ENCODE data around the gene CYP4F8.

The CYP4F8 gene

DNA sequence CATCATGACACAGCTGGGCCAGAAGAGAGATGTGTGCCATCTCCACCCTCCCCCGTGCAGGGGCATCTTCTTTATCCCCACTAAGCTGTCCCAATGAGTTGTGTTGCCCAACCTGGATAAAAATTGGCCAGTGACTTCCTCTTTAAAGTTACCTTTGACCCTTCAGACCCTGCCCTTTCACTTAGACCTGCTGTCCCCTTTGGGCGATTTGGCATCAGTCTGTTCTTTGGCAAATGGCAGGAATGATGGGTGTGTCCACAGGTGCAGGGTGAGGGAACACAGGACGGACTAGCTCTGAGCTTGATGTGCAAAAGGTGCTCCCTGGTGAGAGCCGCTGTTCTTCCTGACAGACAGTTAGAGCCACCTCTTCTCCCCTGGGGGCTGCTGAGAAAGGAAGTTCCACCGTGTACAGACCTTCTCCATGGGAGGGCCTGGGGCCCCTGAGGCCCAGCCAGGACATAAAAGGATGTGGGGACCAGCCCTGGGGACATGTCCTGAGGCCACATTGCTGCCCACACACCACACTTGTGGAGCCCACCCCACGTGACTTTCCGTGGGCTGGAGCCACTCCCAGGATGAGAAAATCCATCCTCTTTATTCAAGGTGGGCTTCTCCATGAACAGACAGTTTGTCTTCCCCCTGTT lies 1.7 kb downstream of the CYP4F8 start:
- DNase-seq (ENCODE audit: low spot score): no peak

DNA sequence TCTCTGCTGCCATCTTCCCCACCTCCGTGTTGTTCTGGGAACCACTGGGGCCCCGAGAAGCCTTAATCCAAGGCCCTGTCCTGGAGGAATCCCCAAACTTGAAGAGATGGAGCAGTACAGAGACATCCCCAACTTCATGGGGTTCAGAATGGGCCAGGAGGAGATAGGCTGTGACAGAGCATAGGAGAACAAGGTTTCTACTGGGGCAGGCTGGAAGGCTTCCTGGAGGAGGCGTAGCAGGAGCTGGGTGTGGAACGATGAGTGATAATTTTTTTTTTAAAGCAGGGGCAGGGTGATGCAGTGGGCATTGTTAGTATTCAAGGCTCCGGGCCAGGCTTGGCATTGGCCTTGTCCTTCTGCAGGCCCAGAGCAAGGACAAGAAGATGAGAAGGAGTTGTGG lies 3.3 kb downstream of the CYP4F8 start:
- DNase-seq (ENCODE audit: low spot score): no peak

DNA sequence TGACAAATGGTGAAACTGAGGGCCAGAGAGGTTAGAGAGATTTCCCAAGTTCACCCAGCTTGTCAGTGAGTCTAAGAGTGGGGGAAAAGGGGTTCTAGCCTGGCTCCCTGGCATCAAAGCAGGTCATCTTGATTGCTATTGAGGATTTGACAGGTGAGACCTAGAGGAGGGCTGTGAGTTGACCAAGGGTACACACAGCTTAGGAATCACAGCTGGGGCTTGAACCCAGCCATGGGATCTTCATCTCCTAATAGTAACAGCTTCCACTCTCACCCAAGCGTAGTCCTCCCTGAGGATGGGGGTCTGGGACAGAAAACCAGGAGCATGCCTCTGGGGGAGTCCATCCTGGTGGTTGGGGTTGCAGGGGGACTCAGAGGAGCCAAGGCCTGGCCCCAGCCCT lies 6.8 kb downstream of the CYP4F8 start:
- no peak for DNase-seq (ENCODE audit: low spot score)

DNA sequence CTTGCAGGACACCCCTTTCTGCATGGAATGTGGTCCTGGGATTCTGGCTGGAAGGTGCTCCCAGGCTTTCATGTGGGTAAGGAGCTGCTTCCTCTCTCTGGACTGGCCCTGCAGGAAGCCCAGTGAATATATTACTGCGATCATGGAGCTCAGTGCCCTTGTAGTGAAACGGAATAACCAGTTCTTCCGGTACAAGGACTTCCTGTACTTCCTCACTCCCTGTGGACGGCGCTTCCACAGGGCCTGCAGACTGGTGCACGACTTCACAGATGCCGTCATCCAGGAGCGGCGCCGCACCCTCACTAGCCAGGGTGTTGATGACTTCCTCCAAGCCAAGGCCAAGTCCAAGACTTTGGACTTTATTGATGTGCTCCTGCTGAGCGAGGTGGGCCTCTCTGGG lies 8.0 kb downstream of the CYP4F8 start:
- no peak for DNase-seq (ENCODE audit: low spot score)

DNA sequence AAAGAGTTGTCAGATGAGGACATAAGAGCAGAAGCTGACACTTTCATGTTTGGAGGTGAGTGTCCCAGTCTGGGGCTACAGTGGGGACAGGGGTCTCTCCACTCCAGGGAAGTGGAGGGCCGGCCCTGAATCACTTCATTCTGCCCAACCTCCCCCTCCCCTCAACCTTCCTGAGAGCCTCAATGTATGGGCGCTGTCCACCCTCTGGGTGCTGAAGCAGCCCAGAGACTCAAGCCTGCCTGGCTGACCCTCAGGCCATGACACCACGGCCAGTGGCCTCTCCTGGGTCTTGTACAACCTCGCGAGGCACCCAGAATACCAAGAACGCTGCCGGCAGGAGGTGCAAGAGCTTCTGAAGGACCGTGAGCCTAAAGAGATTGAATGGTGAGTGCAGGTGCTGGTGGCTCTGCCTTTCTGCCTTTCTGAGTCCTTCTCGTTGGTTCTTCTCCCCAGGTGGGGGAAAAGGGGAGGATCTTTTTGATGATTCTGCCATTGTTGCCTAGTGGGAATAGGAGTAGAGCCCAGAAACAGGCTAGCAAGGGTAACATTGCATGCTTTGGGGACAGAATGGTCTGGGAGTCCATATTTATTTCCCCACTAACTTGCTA lies 8.8 kb downstream of the CYP4F8 start:
- DNase-seq (ENCODE audit: low spot score): no peak

DNA sequence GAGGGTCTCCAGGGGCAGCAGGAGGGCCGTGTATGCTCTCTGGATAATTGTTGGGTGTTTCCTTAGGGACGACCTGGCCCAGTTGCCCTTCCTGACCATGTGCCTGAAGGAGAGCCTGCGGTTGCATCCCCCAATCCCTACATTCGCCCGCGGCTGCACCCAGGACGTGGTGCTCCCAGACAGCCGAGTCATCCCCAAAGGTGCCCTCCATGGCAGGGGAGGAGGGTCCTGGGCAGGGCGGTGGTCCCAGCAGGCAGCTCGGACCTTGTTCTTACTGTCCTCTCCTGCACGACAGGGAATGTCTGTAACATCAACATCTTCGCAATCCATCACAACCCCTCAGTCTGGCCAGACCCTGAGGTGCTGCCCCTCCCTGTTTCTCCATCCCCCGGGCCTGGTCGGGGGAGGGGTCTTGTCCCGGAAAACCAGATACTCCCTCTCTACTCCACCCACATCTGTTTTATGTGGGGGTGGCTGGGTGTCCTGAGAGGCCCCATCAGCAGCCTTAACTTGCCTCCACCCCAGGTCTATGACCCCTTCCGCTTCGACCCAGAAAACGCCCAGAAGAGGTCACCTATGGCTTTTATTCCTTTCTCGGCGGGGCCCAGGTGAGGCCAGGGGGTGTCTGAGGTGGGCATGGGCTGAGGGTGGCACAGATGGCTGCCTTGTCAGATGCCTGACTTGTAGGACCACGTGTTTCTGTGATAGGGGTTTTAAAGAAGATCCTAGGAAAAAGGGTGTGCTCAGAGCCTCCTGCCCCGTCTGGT lies 13.4 kb downstream of the CYP4F8 start:
- DNase-seq (ENCODE audit: low spot score): no peak

DNA sequence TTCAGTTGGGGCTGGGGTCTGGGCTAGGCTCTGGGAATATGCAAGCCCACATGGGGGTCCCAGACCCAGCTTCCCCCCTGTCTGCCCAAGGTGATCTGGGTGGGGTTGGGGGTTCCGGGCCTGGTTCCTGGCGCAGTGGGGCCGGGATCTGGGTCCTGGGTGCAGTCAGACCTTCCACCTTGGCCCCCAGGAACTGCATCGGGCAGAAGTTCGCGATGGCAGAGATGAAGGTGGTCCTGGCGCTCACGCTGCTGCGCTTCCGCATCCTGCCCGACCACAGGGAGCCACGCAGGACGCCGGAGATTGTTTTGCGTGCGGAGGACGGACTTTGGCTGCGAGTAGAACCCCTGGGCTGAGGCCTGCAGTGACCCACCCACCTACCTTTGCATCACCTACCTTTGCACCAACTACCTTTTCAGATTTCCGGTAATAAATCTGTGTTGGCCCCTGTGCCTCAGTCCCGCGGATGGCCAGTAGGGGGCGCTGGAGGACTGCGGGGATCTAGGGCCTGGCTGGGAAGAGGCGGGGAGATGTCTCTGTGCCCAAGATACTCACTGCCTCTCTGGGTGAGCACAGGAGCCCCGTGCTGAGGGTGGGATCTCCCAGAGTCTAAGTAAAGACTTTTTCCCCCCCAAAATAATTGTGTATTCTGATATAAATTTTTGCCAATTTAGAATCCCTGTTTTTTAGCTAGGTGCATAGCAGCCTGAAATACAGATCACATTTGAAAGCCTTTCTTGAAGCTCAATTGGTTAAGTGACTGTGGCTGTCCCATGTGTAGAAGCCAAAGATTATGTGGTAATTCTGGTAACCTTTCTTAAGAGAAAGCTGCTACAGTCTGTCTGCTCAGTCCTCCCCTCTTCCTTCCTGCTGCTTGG lies 14.2 kb downstream of the CYP4F8 start:
- DNase-seq (ENCODE audit: low spot score): peak; percentile 87

DNA sequence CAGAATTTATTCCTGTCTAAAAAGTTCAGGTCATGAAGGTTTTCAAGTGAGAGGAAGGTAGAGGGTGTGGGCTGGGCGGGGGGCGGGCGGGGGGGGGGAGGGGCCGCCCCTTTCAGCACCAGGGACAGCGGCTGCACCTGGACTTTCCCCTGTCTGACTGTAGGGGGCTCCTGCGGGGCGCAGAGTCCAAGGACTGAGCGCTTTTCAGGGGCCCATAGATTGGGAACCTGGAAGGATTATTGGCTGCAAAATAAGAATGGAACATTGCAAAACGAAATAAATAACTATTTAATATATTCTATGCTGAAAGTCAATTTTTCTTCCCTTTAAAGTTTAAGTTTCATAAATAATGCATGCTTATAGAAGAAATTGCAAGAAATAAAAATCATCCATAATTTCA lies 16.8 kb downstream of the CYP4F8 start:
- peak; percentile 52 for DNase-seq (ENCODE audit: low spot score)

DNA sequence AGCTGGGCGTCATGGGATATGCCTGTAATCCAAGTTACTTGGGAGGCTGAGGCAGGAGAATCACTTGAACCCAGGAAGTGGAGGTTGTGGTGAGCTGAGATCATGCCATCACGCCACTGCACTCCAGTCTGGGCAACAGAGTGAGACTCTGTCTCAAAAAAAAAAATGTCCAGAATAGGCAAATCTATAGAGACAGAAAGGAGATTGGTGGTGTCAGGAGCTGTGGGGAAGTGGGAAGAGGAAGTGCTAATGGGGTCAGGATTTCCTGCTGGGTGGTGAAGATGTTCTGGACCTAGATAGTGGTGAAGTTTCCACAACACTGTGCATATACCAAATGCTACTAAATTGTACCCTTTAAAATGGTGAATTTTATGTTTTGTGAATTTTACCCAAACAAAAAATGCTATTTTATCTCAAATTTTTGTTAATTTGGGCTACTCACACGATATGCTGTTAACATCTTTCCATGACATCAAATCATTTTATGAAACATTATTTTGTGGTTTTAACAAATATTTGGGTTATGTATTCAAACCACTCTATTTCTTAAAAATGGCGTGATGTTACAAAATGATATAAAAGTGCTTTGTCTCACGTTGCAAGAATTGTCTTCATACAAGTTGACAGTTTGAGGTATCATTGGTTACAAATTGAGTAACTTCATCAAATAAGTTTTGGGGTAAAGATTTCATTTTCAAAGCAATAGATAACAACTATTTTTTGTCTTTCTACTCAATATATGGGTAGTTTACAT lies 18.2 kb downstream of the CYP4F8 start:
- no peak for DNase-seq (ENCODE audit: low spot score)

DNA sequence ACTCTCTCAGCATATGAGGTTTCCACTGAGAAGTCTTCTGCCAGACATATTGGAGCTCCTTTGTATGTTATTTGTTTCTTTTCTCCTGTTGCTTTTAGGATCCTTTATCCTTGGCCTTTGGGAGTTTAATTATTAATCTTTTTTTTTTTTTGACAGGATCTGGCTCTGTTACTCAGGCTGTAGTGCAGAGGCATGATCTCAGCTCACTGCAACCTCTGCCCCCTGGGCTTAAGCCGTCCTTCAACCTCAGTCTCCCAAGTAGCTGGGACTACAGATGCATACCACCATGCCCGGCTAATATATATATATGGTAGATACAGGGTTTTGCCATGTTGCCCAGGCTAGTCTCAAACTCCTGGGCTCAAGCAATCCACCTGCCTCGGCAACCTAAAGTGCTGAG lies 19.1 kb downstream of the CYP4F8 start:
- no peak for DNase-seq (ENCODE audit: low spot score)

DNA sequence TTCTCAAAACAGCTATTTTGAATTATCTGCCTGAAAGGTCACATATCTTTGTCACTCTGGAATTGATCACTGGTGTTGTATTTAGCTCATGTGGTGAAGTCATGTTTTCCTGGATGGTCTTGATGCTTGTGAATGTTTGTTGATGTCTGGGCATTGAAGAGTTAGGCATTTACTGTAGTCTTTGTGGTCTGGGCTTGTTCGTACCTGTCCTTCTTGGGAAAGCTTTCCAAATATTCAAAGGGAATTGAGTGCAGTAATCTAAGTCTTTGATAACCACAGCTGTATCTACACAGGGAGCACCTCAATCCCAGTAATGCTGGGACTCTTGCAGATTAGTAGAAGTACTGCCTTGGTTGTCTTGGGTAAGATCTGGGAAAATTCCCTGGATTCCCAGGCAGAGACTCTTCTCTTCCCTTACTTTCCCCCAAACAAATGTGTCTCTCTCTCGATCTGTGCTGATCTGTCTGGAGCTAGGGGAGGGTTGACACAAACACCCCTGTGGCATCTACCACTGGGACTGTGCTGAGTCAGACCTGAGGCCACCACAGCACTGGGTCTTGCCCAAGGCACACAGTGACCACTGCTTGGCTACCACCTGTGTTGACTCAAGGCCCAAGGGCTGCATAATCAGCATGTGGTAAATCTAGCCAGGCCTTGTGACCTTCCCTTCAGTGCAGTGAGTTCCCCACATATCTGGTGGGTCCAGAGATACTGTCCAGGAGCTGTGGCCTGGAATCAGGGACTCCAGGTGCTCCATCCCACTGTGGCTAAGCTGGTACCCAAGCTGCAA lies 20.2 kb downstream of the CYP4F8 start:
- no peak for DNase-seq (ENCODE audit: low spot score)

DNA sequence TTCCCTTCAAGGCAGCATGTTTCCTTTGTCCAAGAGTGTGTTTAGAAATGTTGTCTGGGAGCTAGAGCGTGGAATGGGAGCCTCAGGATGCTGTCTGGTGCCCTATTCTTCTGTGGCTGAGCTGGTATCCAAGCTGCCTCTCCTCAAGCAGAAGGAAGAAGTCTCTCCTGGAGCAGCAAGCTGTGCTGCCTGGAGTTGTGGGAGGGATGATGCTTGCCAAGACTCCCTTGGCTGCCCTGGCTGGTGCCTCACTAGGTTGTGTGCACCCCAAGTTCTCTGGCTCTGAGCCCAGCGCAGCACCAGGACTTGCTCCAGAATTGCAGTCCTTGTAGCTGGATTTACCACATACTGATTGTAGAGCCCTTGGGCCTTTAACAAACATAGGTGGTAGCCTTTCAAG lies 21.0 kb downstream of the CYP4F8 start:
- no peak for DNase-seq (ENCODE audit: low spot score)

DNA sequence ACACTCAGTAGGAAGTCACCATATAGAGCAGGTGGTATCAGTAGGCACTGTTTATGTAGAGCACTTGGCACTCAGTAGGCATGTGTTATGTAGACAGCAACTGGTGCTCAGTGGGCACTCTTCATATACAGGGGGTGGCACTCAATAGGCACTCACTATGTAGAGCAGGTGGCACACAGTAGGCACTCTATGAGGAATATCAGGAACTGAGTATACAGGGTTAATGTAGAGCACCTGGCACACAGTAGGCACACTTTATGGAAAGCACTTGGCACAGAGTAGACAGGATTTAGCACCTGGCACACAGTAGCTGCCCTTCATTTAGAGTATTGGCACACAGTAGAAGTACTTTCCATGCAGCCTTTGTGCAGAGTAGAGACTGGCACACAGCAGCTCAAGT lies 24.6 kb downstream of the CYP4F8 start:
- DNase-seq (ENCODE audit: low spot score): no peak

DNA sequence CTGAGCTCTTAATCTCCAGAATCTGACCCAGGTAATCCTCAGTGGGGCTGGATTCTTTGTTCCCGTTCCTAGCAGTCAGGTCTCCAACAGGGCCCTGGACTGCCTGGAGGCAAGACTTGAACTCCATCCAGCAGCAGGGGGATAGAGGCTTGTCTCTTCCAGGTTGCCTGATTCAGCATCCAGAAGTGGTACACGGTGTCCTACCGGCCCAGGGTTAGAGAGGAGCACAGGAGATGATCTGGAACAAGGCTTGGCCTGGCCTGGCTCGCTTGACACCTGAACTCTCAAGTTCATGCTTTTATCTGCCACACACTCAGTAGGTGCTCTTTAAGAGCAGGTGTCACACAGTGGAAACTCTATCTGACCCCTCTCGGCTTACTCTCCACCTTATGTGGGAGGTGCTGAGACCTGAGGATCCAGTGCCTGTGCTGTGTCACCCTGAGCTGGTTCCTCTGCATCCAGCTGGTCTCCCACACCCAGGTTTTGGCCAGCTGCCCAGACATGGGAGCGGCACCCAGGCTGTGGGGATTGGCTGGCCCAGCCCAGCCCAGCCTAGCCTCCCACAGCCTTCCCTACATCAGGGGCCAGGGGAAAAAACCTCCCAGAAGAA lies 25.4 kb downstream of the CYP4F8 start, which contains the start of gene CYP4F3:
Gene CYP4F3, plus strand, starts transcription at position 604 of the 610 bp plus-strand sequence. CDS start 519 bp downstream, outside the sequence.
- peak; percentile 97 for DNase-seq (ENCODE audit: low spot score)

DNA sequence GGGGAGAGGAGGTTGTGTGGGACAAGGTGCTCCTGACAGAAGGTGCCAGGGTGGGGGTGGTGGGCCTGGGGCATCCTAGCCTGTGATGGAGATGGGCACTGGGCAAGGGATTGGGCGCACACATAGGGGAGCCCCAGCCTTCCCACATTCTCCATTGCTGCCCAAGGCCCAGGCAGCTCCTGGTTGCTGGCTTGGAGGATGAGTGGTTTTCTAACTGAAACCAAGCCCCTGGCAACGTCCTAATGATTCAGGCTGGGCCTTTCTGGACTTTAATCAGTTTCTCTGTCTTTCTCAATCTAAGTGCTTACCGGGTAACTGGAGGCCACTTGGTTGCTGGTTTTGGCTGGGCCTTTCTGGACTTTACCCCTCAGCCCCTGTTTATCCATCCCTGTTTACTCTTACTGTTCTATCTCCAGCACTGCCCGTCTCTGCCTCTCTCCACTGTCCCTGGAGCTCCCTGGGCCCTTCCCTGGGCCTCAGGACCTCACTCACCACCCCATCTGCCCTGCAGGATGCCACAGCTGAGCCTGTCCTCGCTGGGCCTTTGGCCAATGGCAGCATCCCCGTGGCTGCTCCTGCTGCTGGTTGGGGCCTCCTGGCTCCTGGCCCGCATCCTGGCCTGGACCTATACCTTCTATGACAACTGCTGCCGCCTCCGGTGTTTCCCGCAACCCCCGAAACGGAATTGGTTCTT lies 26.0 kb downstream of the CYP4F8 start:
- no peak for DNase-seq (ENCODE audit: low spot score)

DNA sequence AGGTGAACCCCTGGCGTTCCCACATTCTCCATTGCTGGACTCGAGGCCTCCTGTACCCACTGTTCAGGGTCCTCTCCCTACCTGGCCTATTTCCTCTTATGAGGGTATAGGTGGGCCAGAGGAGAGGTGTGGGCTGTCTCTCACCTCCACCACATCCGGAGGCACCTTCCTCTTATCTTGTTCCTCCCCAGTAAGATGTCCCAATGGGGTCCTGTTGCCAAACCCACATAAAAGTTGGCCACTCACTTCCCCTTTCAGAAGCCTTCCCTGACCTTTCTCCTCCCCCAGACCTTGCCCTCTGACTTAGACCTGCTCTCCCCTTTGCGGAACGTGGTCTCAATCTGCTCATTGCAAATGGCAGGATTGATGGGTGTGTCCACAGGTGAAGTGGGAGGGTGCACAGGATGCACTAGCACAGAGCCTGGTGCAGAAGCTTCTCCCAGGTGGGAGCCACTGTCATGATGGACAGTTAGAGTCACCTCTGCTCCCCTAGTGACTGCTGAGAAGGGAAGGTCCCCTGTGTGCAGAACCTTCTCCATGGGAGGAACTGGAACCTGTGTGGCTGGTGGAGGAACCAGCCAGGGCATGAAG lies 27.0 kb downstream of the CYP4F8 start:
- no peak for DNase-seq (ENCODE audit: low spot score)

DNA sequence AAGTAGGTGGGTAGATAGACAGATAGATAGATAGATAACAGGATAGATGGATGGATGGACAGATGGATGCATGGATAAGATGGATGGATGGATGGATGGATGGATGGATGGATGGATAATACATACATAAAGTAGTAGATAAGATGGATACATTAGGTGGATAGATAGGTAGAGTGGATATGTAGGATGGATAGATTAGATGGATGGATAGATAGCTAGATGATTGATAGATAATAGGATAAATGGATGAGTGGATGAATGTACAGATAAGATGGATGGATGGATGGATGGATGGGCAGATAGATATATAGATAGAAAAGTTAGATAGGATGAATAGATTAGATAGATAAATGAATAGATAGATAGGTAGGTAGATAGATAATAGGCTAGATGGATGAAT lies 27.8 kb downstream of the CYP4F8 start:
- no peak for DNase-seq (ENCODE audit: low spot score)

DNA sequence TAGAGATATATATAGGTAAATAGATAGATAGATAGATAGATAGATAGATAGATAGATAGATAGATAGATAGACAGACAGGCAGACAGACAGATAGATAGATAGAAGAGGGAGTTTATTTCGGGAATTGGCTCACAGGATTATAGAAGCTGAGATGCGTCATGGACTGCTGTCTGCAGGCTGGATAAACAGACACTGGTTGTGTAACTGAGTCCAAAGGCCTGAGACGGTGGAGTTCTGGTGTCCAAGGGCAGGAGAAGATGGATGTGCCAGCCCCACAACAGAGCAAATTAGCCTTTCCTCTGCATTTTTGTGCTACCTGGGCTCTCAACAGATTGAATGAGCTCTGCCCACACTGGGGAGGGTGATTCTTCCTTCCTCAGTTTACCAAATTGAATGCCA lies 28.4 kb downstream of the CYP4F8 start:
- DNase-seq (ENCODE audit: low spot score): no peak

DNA sequence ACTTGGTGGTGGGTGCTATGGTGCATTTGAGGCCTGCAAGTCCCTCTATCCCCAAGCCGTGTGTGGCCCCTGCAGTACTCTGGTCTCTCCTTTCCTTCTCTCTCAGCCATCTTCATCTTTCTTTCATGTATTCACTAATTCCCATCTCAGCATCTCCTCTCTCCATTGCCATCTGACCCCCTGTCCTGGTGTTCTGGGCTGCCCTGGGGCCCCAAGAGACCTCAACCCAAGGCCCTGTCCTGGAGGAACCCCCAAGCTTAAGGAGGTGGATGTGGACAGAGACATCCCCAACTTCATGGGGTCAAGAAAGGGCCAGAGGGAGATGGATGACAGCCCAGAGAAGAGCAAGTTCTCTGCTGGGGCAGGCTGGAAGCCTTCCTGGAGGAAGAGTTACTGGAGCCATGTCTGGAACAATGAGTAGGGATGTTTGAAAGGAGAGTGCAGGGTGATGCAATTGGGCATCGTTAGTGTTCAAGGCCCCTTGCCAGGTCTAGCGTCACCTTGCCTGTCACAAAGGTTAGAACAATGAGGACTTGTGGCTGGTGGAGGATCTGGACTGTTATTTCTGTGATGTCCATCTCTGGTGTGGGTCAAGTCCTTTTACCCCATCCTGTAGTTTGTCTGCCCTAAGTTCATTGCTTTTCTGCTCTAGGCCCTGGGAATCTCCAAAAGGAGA lies 29.2 kb downstream of the CYP4F8 start:
- DNase-seq (ENCODE audit: low spot score): no peak
